B cell (primary cell): Measurements from ENCODE around the gene CLN6. TPM values are rescaled to one million over a fixed set of nuclear protein-coding genes. Genes with fewer than 3 reads are reported as not detected.

Source experiments
- ATAC-seq: fragments of 200-7000 bp; cut with Tn5 transposase; one replicate; pipeline ENCODE4 v1.10.0; 2021; ENCODE audit warnings: low read depth, mild to moderate bottlenecking, moderate number of reproducible peaks, moderate library complexity
- CTCF ChIA-PET: fragments of 350-600 bp; sonication (Branson Sonifier 250); formaldehyde crosslinking; loops from one replicate; lab custom pipeline; 2021; ENCODE audit warnings: antibody characterized with exemption, inconsistent platforms; lab: Charles Lee
- POLR2A ChIA-PET: fragments of 350-600 bp; sonication (Branson Sonifier 250); formaldehyde crosslinking; loops from one replicate; lab custom pipeline; 2021; ENCODE audit warnings: antibody characterized with exemption; lab: Charles Lee
- DNase-seq: peaks from one replicate; pipeline ENCODE4 v3.0.0; 2013
- H2AFZ ChIP-seq: 2 replicates; pipeline ENCODE4 v1.6.1; 2012; ENCODE audit warnings: mild to moderate bottlenecking, low read depth, low read length; ENCODE audit not compliant: insufficient read depth, poor library complexity, severe bottlenecking
- H3K27ac ChIP-seq, 2 donors: 1 replicate in 1 of 2; 2 replicates in 1 of 2; pipeline ENCODE4 v1.5.1; 2012 to 2013; ENCODE audit warnings: low read length in 2 of 2, mild to moderate bottlenecking in 2 of 2, moderate library complexity in 1 of 2
- H3K27me3 ChIP-seq, 4 experiments: fragments of 200-600 bp in 1 of 4; sonication (generic) in 1 of 4; replicated peaks in 1 of 4; 1 replicate in 2 of 4; 2 replicates in 2 of 4; pipeline versions ENCODE4 v1.6.1 to v1.7.0; 2013 to 2016; ENCODE audit warnings: low read length in 3 of 4, mild to moderate bottlenecking in 2 of 4, mixed read lengths in 1 of 4, moderate library complexity in 1 of 4; ENCODE audit not compliant: insufficient read depth in 4 of 4, control insufficient read depth in 3 of 4; ENCODE audit errors: control extremely low read depth in 1 of 4
- H3K36me3 ChIP-seq, 2 experiments: replicated peaks in 1 of 2; 1 replicate in 1 of 2; 2 replicates in 1 of 2; pipeline versions ENCODE4 v1.6.1 to v1.7.1; 2013; ENCODE audit warnings: low read length in 1 of 2; ENCODE audit not compliant: insufficient read depth in 2 of 2, control insufficient read depth in 1 of 2; ENCODE audit errors: control extremely low read depth in 1 of 2, extremely low read depth in 1 of 2
- H3K4me1 ChIP-seq, 2 donors: fragments of 200-600 bp in 1 of 2; sonication (generic) in 1 of 2; 1 replicate in 1 of 2; 2 replicates in 1 of 2; pipeline versions ENCODE4 v1.5.1 to v1.6.1; 2013 to 2017; ENCODE audit warnings: low read length in 2 of 2; ENCODE audit not compliant: control insufficient read depth in 2 of 2, insufficient read depth in 2 of 2
- H3K4me2 ChIP-seq: replicated peaks from 2 replicates; pipeline ENCODE3; 2012; ENCODE audit warnings: mild to moderate bottlenecking, low read depth, low read length; ENCODE audit not compliant: poor library complexity, severe bottlenecking
- H3K4me3 ChIP-seq, 5 experiments: fragments of 200-600 bp in 1 of 5; sonication (generic) in 1 of 5; 1 replicate in 3 of 5; 2 replicates in 2 of 5; pipeline versions ENCODE4 v1.5.1 to v1.7.0; 2011 to 2016; ENCODE audit warnings: low read length in 4 of 5, mild to moderate bottlenecking in 4 of 5, low read depth in 2 of 5, control low read depth in 1 of 5, moderate library complexity in 1 of 5; ENCODE audit not compliant: insufficient read depth in 1 of 5; ENCODE audit errors: control extremely low read depth in 1 of 5, extremely low read depth in 1 of 5
- H3K79me2 ChIP-seq: fragments of 200-600 bp; sonication (generic); one replicate; pipeline ENCODE4 v1.6.0; 2016; ENCODE audit warnings: low read length; ENCODE audit not compliant: control insufficient read depth, insufficient read depth
- H3K9ac ChIP-seq: fragments of 200-600 bp; sonication (generic); 2 replicates; pipeline ENCODE4 v1.6.1; 2017; ENCODE audit warnings: mild to moderate bottlenecking, low read length, moderate library complexity
- H3K9me3 ChIP-seq, 3 donors: one replicate each; pipeline versions ENCODE4 v1.6.1 to v1.7.1; 2013; ENCODE audit warnings: low read length in 2 of 3; ENCODE audit not compliant: control insufficient read depth in 2 of 3, insufficient read depth in 1 of 3; ENCODE audit errors: control extremely low read depth in 1 of 3
- H4K20me1 ChIP-seq: 2 replicates; pipeline ENCODE4 v1.6.0; 2012; ENCODE audit warnings: mild to moderate bottlenecking, low read length; ENCODE audit not compliant: insufficient read depth, control insufficient read depth, poor library complexity, severe bottlenecking
- H3K27ac Mint-ChIP-seq: one replicate; pipeline ENCODE4 v1.8.0; 2021; ENCODE audit warnings: mixed read lengths
- H3K27me3 Mint-ChIP-seq: one replicate; pipeline ENCODE4 v1.8.0; 2021; ENCODE audit warnings: mixed read lengths
- H3K4me1 Mint-ChIP-seq: one replicate; pipeline ENCODE4 v1.8.0; 2021; ENCODE audit warnings: mixed read lengths
- H3K4me3 Mint-ChIP-seq: one replicate; pipeline ENCODE4 v1.8.0; 2021; ENCODE audit warnings: mixed read lengths
- H3K9me3 Mint-ChIP-seq: one replicate; pipeline ENCODE4 v1.8.0; 2022; ENCODE audit warnings: mixed read lengths; ENCODE audit not compliant: insufficient read depth
- EZH2 ChIP-seq: IDR thresholded peaks from 2 replicates; pipeline ENCODE4 v1.6.1; 2012; ENCODE audit warnings: borderline replicate concordance, low read depth, mild to moderate bottlenecking, moderate library complexity, low read length; ENCODE audit not compliant: insufficient read depth, poor library complexity, severe bottlenecking
- WGBS: methylation state at CpG from one replicate; pipeline ENCODE4 v1.1.5; 2013; ENCODE audit warnings: missing lambda C conversion rate; ENCODE audit not compliant: insufficient coverage; 5-methylcytosine and 5-hydroxymethylcytosine counted together
- intact Hi-C: fragments of 100-400 bp; cut with micrococcal nuclease; formaldehyde crosslinking; loops from one replicate; pipeline ENCODE4 v1.10.0; 2022
- polyA plus RNA-seq: library from polyadenylated mRNA; depleted of rRNA; stranded (reverse); fragments of >200 nt; gene quantifications from 2 replicates; pipeline ENCODE4 v1.2.3, GENCODE V29; 2012
- total RNA-seq, 2 donors: library from RNA; stranded (reverse); fragments of 120-200 nt in 1 of 2; gene quantifications; 1 replicate in 1 of 2; 2 replicates in 1 of 2; pipeline versions ENCODE4 v1.2.3 to v1.2.4, GENCODE V29; 2013 to 2022
- TF ChIP-seq, protein P1 (sequence below): fragments of 200-600 bp; IDR thresholded peaks from one replicate; pipeline ENCODE4 v1.8.0; 2022; ENCODE audit warnings: antibody characterized with exemption, mild to moderate bottlenecking

The CLN6 gene
- total and polyA plus RNA-seq, 2 donors (not counting 1 experiment from before 2014, with no cell fraction given) = 22.8 TPM

DNA sequence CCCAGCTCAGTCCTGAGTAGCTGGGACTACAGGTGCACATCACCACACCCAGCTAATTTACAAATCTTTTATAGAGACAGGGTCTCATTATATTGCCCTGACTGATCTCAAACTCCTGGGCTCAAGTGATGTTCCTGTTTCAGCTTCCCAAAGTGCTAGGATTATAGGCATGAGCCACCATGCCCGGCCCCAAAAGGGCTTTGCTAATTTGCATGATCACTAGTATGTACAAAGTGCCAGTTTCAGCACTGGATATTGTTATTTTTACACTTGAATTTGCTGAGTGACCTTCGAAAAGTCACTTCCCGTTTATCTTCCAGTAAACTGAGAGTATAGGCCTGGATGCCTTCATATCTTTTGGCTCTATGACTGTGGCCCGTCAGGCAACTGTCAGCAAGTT lies 12.2 kb downstream of the CLN6 start:
- Histone ChIP-seq H4K20me1 (peaks cover 11% of the 10 kb centered on the region), H3K27ac (no peak overlapping the region), H3K4me2 (no peak overlapping the region), H3K4me1 (no peaks in the 10 kb centered on the region), H2AFZ (no peak overlapping the region), H3K9me3 (no peaks in the 10 kb centered on the region), H3K4me3 (no peak overlapping the region), H3K36me3 (peaks cover 0 to 12% of the 10 kb centered on the region in 2 experiments), H3K79me2 (peaks cover 6% of the 10 kb centered on the region), H3K9ac (no peak overlapping the region), H3K27me3 (no peaks in the 10 kb centered on the region)
- WGBS = 86% methylated on average over 2 of the region's 4 CpGs
- CTCF ChIA-PET = no interaction called here
- Mint-ChIP-seq H3K4me1 (no peaks in the 10 kb centered on the region), H3K27ac (no peak overlapping the region), H3K27me3 (no peaks in the 10 kb centered on the region), H3K9me3 (no peaks in the 10 kb centered on the region), H3K4me3 (no peak overlapping the region)
- POLR2A ChIA-PET = no interaction called here
- intact Hi-C loops = no loop called here
- no peak for DNase-seq
- TF ChIP-seq, protein P1, sequence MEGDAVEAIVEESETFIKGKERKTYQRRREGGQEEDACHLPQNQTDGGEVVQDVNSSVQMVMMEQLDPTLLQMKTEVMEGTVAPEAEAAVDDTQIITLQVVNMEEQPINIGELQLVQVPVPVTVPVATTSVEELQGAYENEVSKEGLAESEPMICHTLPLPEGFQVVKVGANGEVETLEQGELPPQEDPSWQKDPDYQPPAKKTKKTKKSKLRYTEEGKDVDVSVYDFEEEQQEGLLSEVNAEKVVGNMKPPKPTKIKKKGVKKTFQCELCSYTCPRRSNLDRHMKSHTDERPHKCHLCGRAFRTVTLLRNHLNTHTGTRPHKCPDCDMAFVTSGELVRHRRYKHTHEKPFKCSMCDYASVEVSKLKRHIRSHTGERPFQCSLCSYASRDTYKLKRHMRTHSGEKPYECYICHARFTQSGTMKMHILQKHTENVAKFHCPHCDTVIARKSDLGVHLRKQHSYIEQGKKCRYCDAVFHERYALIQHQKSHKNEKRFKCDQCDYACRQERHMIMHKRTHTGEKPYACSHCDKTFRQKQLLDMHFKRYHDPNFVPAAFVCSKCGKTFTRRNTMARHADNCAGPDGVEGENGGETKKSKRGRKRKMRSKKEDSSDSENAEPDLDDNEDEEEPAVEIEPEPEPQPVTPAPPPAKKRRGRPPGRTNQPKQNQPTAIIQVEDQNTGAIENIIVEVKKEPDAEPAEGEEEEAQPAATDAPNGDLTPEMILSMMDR = no peak
- TF ChIP-seq EZH2 = no peak
- ATAC-seq = no peak

DNA sequence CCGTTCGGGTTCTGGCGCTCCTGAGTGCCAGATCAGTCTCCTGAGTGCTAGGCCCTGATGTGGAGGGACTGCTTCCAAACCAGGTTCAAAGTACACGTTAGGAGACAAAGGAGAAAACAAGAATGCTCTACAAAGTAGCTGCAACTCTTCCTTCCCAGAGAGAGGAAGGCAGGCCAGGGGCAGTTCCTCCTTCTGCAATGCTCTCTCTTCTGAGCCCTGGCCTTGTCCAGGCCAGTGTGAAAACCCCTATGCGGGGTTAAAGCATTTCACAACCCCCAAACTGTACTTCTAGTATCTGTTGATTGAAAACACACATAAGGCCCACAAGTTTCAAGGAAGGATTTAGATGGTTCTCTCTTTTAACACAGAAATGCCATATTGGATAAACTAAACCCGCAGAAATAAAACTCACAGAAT lies 14.7 kb downstream of the CLN6 start:
- TF ChIP-seq EZH2 = no peak
- TF ChIP-seq, protein P1 = no peak
- H3K27me3 Mint-ChIP-seq = no peaks in the 10 kb centered on the region
- peaks cover 0 to 12% of the 10 kb centered on the region in 2 experiments for H3K36me3 ChIP-seq

More for the DNA sequence above, 14.7 kb downstream of the CLN6 start:
- Mint-ChIP-seq H3K4me3 (no peak overlapping the region), H3K9me3 (no peaks in the 10 kb centered on the region), H3K27ac (no peak overlapping the region), H3K4me1 (peaks cover 6% of the 10 kb centered on the region)
- H2AFZ ChIP-seq = no peak overlapping the region
- 56% methylated on average over 2 of the region's 6 CpGs for WGBS
- H3K27ac ChIP-seq = no peak overlapping the region
- CTCF ChIA-PET = no interaction called here
- H3K27me3 ChIP-seq = no peaks in the 10 kb centered on the region
- no peak overlapping the region for H3K9ac ChIP-seq
- peaks cover 9 to 10% of the 10 kb centered on the region in 2 donors for H3K4me1 ChIP-seq
- peaks cover 11% of the 10 kb centered on the region for H4K20me1 ChIP-seq
- H3K4me3 ChIP-seq = no peak overlapping the region
- POLR2A ChIA-PET = no interaction called here
- peaks cover 0 to 2% (median 0%) of the 10 kb centered on the region in 3 donors for H3K9me3 ChIP-seq
- peaks cover 9% of the 10 kb centered on the region for H3K79me2 ChIP-seq
- no peak for ATAC-seq
- H3K4me2 ChIP-seq = no peak overlapping the region
- no peak for DNase-seq
- intact Hi-C loops = no loop called here
